Globus pallidus (tissue), 1 donor: ENCODE data around the gene TMEFF1.
A peak's percentile ranks its signal among the peaks of the same experiment; 100 is the strongest.
"Not testable (repeated sequence)": the region's sequence is repeated elsewhere in the genome, so short reads cannot be mapped to it uniquely, and the experiment has no call there.

Source experiments
- DNase-seq: peaks from one replicate; pipeline ENCODE4 v3.0.0-alpha.2; 2015; ENCODE audit warnings: low spot score

The TMEFF1 gene, protein sequence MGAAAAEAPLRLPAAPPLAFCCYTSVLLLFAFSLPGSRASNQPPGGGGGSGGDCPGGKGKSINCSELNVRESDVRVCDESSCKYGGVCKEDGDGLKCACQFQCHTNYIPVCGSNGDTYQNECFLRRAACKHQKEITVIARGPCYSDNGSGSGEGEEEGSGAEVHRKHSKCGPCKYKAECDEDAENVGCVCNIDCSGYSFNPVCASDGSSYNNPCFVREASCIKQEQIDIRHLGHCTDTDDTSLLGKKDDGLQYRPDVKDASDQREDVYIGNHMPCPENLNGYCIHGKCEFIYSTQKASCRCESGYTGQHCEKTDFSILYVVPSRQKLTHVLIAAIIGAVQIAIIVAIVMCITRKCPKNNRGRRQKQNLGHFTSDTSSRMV

DNA sequence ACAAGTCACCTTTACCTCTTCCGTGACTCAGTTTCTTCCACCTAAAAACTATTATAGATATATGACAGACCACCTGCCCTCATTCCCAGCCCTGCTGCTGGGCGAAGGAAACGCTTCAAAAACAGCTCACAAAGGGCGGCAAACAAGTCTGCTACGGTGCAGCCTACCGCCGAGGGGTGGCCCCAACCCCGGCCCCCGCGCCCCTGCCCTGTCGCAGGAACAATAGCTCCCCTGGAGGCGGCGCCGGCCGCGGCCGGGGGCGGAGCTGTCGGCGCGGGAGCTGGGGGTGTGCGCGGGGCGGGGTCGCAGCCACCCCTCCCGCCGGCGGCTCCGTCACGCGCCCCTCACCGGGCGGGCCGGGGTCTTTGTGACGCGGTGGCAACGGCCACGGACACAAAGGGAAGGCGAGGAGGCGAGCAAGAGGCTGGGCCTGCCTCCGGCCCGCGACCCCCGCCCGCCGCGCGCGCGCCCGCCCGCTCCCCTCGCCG is at the start of gene TMEFF1:
Gene TMEFF1, plus strand, starts transcription at position 362 of the 488 bp plus-strand sequence. CDS start 396 bp downstream, outside the sequence.
- DNase-seq, result peak; percentile 84

DNA sequence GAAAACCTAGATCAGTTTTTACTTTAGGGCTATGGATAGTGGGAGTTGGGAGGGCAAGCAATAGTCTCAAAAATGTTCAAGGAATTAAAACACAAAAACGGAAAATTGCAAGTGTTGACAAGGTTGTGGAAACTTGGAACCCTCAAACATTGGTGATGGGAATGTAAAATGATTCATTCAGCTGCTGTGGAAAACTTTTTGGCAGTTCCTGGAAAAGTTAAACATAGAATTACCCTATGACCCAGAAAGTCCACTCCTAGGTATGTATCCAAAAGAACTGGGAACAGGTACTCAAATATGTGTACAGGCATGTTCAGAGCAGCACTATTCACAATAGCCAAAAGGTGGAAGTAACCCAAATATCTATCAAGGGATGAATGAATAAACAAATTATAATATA is 47.2 kb upstream of the TMEFF1 start:
- no peak for DNase-seq

DNA sequence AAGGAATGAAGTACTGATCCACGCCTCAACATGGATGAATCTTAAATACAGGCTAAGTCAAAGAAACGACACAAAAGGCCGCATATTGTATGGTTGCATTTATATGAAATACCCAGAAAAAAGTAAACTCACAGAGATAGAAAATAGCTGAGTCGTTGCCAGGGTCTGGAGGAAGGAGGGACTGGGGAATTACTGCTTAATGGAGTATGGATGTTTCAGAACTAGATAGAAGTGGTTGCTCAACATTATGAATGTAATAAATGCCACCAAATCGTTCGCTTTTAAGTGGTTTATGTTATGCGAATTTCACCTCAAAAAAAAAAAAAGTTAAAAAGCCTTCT is 46.8 kb upstream of the TMEFF1 start:
- DNase-seq, result no peak

DNA sequence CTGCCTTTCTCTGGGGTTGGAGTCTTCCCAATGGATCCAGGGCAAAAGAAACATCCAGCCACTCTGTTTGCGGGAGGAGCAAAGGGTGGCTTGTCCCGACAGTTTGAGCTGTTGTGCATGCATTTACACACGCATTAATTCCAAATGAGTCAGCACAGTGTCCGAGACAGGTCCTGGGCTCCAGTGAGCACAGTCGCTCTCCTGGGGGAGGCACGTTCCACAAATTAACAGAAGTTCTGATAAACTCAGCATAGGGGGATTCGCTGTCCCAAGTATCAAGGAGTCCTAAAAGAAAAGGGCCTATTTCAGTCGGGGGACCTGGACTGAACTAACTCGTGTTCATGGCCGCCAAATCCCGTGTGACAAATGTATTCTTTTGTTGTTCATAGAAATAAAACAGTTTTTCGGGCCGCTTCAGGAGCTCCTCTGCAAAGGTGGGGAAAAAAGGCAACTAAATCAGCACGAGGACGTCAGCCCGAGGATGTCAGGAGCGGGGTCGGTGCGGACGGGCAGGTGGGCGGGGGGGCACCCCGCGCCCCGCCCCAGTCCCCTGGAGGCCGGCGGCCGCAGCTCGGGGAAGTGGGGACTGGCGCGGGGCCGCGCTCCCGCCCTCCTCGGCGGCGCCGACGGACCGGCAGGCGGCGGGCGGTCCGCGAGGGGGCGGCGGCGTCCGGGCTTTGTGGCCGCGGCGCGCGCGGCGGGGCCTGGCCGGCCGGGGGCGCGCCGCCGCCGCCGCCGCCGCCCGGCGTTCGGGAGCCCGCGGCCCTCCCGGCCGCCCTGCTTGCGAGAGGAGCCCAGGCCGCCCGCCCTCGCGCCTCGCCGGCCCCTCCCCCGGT is 46.2 kb upstream of the TMEFF1 start, which contains the start of gene MSANTD3:
Gene MSANTD3, plus strand, starts transcription at position 614 of the 836 bp plus-strand sequence. CDS start 14,796 bp downstream, outside the sequence.
- peak; percentile 67 for DNase-seq

DNA sequence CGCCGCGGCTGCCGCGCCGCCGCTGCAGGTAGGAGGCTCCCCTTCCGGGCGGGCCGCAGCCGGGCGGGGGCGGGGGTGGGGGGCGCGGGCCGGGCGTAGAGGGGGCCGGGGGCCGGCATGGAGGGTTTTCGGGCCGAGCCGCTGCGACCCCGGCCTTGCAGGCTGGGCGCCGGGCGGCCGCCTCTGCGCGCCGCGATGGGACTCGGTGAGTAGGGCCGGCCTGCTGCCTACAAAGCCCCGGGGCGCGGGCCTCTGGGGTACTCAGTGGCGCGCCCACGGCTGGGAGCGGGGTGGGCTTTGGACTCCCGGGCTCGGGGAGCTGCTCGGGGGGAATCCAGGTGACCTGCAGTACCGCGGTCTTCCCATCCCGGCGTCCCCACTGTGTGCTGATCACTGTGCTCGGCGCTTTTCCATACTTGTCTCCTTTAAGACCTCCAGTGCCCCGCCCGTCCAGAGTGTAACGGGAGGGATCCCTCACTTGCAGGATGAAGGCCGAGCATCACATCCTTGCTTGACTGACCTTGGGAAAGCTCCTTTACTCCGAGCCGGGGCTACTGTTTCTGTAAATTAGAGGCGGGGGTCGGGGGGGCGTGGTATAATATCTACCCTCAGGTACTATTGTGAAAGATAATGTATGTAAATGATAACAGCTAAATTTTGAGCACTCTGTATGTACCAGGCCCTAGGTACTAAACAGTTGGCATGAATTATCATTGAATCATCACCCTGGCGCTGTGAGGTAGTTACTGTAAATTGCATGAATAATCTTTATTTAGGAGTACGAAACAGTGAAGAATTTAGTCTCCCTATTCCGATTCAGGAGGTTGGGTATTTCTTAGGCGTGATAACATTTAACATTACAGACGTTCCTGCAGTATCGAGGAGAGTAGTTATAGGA is 45.3 kb upstream of the TMEFF1 start:
- peak; percentile 51 for DNase-seq

DNA sequence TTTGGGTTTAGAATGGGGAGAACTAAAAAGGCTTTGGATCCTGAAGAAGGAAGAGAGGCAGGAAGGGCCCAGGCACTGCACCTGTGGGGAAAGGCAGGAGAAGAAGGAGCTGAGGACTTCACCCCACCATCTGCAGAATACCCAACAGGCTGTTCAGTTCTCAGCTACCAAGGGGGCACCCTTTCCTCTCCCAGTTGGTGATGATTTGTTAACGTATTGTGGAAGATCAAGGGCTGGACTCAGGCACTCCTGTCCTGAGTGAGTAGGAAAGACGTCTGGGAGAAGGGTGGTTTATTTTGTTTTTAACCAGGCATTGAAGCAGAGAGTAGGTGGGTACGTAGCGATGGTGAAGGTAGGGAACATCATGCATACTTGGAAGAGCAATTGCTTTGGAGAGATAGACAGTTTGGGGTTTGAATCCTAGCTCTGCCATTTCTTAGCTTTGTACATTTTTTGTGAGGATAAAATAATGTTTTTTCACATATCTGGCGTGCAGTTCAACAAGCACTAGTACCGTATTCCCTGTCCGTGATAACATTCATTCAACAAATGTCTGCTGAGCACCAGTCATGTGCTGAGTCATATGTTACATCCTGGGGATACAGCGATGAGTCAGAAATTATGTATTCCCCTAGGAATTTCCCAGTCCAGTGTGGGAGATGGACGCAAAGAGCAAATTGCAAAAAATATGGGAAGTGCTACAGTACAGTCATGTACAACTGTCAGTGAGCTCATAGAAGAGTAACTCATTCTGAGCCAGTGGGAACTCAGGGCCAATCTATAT is 43.9 kb upstream of the TMEFF1 start:
- peak; percentile 16 for DNase-seq

DNA sequence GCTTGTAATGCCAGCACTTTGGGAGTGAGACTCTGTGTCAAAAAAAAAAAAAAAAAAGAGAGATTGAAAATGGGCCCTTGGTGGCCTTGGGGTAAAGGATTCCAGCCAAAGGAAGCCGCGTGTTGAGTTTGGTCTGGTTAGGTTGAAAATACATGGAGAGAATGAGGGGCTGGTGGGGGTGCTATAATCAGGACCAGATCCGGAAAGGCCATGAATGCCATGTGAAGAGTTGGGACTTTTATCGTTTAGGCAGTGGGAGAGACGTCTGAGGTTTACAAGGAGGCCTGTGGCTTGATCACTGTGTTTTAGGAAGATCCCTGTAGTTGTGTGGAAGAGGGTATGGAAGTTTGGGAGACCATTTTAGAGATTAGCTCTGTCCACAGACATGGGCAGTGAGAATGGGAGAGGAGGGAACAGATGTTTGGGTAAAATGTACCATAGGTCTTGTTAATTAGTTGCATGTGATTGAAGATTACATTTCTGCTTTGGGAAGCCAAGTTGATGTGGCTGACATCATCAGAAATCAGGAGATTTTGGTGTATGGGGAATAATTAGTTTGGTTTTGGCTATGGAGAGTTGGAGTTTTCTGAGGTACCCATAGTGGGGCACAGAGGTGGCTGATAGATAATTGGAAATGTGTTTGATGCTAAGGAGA is 42.5 kb upstream of the TMEFF1 start:
- DNase-seq, result no peak

DNA sequence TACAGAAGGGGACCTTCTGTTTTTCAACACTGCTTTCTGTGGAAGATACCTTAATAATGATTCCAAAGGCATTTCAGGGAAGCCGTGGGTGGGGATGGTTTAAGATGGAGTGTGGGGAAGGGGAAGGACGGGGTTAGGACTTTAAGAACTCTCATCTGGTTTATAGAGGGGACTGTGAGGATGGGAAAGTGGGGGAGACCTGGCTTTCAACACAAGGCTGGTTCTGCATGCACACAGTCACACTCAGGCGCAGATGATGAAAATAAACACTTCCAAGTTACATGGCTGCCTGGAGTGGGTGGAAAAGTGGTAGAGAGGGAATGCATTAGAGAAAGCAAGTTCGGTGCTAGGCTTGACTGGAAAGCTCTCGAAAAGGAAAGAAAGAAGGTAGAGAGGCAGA is 41.1 kb upstream of the TMEFF1 start:
- DNase-seq, result no peak

DNA sequence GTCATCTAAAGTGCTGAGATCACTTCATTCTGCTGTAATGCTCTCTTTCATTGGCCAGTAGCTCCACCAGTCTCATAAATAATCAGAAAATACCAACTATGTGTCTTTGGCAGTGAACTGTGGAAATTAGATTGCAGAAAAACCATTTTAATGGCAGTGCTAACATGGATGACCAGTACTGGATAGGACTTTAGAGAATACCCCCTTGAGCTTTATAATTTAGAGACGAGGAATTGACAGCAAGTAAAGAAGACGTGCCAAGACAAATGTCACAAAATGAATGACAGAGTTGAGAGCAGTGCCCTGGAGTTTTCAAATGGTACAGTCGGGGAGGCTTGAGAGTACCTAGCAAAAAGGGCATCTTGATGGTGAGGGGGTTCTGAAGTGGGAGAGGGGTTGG is 40.2 kb upstream of the TMEFF1 start:
- no peak for DNase-seq

DNA sequence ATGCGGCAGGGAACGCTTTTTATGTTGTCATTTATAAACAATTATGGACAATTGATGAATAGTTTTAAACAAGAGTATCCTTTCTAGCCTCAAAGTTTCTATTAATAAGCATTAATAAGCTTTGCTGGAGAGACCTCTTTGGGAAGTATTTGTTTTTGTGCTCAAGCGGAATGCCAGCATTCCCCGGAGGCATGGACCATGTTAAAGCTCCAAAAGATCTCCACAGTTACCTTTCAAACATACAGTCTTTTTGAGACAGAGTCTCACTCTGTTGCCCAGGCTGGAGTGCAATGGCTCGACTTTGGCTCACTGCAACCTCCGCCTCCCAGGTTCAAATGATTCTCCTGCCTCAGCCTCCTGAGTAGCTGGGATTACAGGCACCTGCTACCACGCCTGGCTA is 36.4 kb upstream of the TMEFF1 start:
- DNase-seq, result no peak

DNA sequence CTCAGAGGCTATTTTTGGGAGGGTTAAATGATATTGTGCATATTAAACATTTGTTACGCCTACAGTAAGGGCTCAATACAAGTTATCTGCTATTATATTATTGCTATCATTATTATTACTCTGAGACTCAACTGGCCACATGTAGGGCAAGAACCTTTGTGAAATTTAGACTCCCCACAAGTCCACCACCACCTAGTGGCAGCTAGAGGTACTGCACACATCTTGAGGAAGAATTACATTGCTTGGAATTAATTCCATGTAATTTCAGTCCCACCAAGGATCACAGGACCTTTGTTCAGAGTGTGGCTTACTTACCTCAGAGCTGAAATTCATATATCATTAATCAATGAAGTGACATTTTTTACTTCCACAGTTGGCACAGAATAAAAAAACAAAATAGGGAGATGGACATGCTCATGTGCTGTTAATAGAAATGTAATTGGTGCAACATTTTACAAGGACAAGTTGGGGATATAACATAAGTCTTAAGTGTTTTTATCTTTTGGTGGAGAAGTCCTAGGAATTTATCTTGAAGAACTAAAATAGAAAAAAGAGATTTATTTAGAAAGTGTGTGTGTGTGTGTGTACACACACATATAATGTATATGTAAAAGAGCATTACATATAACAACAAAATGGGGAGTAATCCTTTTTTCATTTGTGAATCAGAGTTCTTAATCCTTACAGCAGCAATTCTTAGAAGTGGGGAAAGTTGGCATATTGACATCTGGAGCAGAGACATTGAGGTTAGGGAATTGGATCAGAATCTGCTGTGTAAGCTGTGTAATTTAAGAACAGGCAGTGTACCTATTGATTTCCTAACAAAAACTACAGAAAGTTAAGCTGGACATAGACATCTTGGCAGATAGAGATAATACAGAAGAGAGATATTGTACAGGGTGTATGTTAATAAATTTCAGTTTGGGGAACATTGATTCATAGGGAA is 34.8 kb upstream of the TMEFF1 start:
- DNase-seq, result peak; percentile 69

DNA sequence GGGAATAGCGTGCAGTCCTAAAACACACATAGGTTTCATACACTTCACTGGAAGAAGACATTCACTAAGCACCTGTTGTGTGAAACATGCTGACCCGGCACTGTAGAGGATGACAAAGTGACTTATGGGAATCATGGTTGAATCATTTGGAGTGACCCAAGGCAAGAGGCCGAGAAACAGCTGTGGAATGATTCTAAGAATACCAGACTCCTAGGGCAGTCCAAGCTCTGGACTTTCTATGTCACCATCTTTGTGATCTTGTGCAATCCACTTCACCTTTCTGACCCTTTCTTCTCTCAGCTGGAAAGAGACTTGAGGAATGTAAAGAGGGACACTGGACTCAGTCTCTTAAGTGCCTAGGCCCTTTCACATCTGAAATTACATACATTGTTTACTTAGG is 32.9 kb upstream of the TMEFF1 start:
- DNase-seq, result no peak

DNA sequence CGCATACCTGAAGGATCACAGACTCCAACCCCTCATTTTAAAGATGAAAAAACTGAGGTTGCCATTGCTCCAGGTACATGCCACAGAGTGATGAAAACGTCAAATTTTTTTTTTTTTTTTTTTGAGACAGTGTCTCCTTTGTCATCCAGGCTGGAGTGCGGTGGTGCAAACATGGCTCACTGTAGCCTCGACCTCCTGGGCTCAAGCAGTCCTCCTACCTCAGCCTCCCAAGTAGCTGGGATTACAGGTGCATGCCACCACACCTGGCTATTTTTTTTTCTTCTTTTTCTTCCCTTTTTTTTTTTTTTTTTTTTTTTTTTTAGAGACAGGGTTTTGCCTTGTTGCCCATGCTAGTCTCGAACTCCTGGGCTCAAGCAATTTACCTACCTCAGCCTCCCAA is 32.5 kb upstream of the TMEFF1 start:
- not testable (repeated sequence) for DNase-seq

DNA sequence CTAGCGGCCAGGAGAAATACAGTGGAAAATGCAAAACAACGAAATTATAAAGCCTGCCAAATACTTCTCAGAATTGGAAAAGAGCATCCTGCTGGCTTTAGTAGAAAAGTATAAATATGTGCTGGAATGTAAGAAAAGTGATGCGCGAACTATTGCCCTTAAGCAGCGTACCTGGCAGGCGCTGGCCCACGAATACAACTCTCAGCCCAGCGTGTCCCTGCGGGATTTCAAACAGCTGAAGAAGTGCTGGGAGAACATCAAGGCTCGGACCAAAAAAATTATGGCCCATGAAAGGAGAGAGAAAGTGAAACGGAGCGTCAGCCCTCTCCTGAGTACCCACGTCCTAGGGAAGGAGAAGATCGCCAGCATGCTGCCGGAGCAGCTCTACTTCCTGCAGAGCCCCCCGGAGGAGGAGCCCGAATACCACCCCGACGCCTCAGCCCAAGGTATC is 31.0 kb upstream of the TMEFF1 start:
- DNase-seq, result no peak

DNA sequence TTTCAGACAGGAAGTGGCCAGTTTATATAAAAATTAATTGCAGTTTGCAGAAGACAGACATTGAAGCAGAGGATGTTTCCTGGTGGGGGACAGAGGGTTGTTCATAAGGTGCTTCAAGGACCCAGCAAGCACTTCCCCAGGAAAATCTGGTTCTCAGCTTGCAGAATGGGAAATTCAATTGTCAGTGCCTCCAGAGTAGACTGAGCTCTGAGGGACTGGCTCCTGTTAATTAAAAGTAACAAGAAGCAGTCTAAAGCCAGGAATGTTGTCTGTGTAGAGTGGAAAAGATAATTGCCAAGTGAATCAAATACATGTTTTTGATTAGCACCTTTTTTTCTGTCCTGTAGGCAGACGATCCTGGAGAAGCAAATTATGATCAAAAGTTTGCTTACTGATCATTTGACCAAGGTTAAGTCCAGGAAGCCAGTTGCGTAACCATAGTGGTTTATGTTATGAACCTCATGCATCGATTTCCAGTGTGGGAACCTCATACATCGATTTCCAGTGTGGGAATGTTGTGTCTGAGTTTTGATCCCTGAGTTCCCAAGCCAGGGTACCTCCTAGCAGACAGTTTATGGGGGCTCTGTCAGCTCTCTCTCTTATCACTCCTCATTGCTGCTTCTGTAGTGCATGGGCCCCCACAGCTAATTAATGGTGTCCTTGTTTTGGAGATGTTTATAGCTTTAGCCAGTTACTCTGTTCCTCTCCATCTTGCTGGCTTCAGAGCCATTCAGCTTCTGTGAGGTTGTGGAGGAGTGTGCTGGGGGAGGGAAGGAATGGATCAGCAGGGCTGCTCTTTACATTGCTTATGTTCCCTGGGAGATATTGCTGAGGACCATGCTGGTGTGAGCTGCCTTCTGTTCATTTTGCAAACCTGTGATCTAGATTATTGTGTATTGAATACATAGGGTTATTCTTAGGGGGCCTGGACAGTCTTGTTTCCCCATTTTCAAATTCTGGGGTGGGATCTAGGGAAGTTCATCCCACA is 28.9 kb upstream of the TMEFF1 start:
- no peak for DNase-seq

DNA sequence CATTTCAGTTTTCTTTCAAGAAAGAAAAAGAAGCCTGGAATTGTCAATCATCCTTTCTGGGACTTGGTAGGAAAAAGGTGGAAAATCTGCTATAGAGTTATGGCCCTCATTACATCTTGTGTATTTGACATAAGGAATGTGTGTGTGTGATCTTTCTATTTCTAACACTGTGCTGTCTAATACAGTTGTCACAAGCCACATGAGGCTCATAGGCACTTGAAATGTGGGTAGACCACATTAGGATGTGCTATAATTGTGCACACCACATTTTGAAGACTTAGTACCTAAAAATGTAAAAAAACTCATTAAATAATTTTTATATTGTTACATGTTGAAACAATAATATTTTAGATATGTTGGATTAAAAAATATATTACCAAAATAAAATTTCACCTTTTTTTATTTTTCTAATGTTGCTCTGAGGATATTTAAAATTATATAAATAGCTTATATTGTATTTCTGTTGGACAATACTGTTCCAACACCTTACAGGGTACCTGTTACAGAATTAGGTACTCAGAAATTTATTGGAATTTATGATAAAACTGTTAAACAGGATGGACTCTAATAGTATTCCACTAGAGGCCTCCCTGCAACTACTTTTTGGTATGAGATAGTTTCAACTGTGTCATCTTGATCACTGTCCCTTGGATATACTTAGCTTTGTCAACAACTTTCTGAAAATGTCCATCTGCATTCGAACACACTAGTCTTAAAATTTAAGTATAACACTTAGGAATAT is 27.6 kb upstream of the TMEFF1 start:
- DNase-seq, result peak; percentile 55

DNA sequence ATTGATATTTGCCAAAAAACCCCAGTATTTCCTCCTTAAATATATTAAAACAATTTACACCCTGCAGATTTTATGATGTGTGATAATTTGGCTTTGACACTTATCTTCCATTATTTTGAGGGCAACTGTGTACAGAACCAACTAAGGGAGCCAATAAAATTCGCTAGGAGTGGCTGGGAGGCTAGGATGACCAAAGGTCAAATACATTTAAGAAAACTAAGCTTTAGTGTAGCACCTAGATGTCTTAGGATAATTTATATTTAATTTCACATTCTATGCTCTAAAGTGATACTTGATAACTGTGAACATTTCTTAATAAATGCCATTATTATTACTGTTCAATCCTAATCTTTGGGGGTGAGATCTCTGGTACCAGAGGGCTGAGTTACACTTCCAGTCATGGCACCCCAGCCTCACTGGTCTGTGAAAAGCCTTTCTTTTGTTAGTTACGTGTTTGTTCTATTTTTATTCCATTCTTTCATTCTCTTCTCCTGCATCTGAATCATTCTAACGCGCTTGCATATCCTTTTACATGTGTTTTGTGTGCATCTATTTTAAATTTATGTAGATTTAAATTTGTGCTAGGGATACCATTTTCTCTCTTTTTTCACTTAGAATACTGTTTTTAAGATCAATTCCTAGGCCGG is 26.9 kb upstream of the TMEFF1 start:
- DNase-seq, result no peak
